HepG2 (cell line): ENCODE measurements around the gene CELF5. TPM values are rescaled to one million over a fixed set of nuclear protein-coding genes. Genes with fewer than 3 reads are reported as not detected.

Experiments used
- GLMP ChIP-seq: sonication (generic); formaldehyde crosslinking; IDR thresholded peaks from 2 replicates; pipeline ENCODE4 v1.9.0; 2021; ENCODE audit warnings: missing genetic modification reagents, mild to moderate bottlenecking, borderline replicate concordance
- KLF9 ChIP-seq: IDR thresholded peaks from 2 replicates; pipeline ENCODE4 v1.6.1; 2016; ENCODE audit warnings: low read depth
- MEIS1 ChIP-seq: sonication (generic); formaldehyde crosslinking; IDR thresholded peaks from 2 replicates; pipeline ENCODE4 v1.9.0; 2021; ENCODE audit warnings: mild to moderate bottlenecking, missing genetic modification reagents, moderate library complexity, borderline replicate concordance
- MIER2 ChIP-seq: IDR thresholded peaks from 2 replicates; pipeline ENCODE4 v1.6.1; 2016; ENCODE audit warnings: missing biosample characterization, missing genetic modification reagents
- NFE2 ChIP-seq: sonication (generic); formaldehyde crosslinking; IDR thresholded peaks from 2 replicates; pipeline ENCODE4 v1.4.0; 2020; ENCODE audit warnings: missing genetic modification reagents
- TEAD2 ChIP-seq: sonication (generic); formaldehyde crosslinking; IDR thresholded peaks from 2 replicates; pipeline ENCODE4 v1.9.0; 2021; ENCODE audit warnings: missing genetic modification reagents
- ZNF136 ChIP-seq: sonication (generic); formaldehyde crosslinking; IDR thresholded peaks from 2 replicates; pipeline ENCODE4 v1.8.1; 2022; ENCODE audit warnings: low read depth, mild to moderate bottlenecking, moderate library complexity, missing genetic modification reagents
- ZNF343 ChIP-seq: sonication (generic); formaldehyde crosslinking; IDR thresholded peaks from 2 replicates; pipeline ENCODE4 v1.4.0; 2020; ENCODE audit warnings: mild to moderate bottlenecking, missing genetic modification reagents
- ZNF407 ChIP-seq: sonication (generic); formaldehyde crosslinking; IDR thresholded peaks from one replicate; pipeline ENCODE4 v1.5.1; 2020; ENCODE audit warnings: mild to moderate bottlenecking, missing genetic modification reagents; ENCODE audit errors: not compliant biosample characterization
- ZNF816 ChIP-seq: sonication (generic); formaldehyde crosslinking; IDR thresholded peaks from 2 replicates; pipeline ENCODE4 v1.8.0; 2022; ENCODE audit warnings: missing genetic modification reagents, mild to moderate bottlenecking, borderline replicate concordance
- polyA plus RNA-seq, 8 experiments: library from polyadenylated mRNA; depleted of rRNA in 3 of 8; stranded (reverse) in 7 of 8; unstranded in 1 of 8; fragments of >200 nt; fragmentation: Illumina TruSeq in 4 of 8; extraction: Trizol in 4 of 8; gene quantifications; 2 replicates each; pipeline versions ENCODE4 v1.2.1 to v1.2.3, GENCODE V29; 2011 to 2016; ENCODE audit warnings: low read depth in 4 of 8, missing spikeins in 1 of 8, mixed read lengths in 1 of 8; ENCODE audit not compliant: insufficient read depth in 1 of 8
- total RNA-seq, 5 experiments: library from RNA; depleted of rRNA; stranded (reverse); fragments of >200 nt; fragmentation: Illumina TruSeq; extraction: Trizol; gene quantifications; 2 replicates each; pipeline ENCODE4 v1.2.3, GENCODE V29; 2016; ENCODE audit warnings: low read depth in 1 of 5
- TF ChIP-seq, protein P1 (sequence below): IDR thresholded peaks from 2 replicates; pipeline ENCODE4 v1.4.0; 2020; ENCODE audit warnings: mild to moderate bottlenecking, missing genetic modification reagents
- TF ChIP-seq, protein P2 (sequence below): sonication (generic); formaldehyde crosslinking; IDR thresholded peaks from 2 replicates; pipeline ENCODE4 v1.5.0; 2020; ENCODE audit warnings: mild to moderate bottlenecking, missing genetic modification reagents

Gene CELF5
- total and polyA plus RNA-seq, 2 of the 13 experiments (the other 11 are each of a cell fraction or from before 2014, with no cell fraction given): 0.31 to 0.84 TPM

GRCh38 chr19:3284759-3285646 is 60.5 kb downstream of the CELF5 start (continued):
- no peak for TF ChIP-seq MIER2
- TF ChIP-seq ZNF816 (CRISPR knock-in tag): no peak
- no peak for TF ChIP-seq TEAD2 (CRISPR knock-in tag)
- TF ChIP-seq ZNF343 (CRISPR knock-in tag): no peak
- TF ChIP-seq, protein P1, sequence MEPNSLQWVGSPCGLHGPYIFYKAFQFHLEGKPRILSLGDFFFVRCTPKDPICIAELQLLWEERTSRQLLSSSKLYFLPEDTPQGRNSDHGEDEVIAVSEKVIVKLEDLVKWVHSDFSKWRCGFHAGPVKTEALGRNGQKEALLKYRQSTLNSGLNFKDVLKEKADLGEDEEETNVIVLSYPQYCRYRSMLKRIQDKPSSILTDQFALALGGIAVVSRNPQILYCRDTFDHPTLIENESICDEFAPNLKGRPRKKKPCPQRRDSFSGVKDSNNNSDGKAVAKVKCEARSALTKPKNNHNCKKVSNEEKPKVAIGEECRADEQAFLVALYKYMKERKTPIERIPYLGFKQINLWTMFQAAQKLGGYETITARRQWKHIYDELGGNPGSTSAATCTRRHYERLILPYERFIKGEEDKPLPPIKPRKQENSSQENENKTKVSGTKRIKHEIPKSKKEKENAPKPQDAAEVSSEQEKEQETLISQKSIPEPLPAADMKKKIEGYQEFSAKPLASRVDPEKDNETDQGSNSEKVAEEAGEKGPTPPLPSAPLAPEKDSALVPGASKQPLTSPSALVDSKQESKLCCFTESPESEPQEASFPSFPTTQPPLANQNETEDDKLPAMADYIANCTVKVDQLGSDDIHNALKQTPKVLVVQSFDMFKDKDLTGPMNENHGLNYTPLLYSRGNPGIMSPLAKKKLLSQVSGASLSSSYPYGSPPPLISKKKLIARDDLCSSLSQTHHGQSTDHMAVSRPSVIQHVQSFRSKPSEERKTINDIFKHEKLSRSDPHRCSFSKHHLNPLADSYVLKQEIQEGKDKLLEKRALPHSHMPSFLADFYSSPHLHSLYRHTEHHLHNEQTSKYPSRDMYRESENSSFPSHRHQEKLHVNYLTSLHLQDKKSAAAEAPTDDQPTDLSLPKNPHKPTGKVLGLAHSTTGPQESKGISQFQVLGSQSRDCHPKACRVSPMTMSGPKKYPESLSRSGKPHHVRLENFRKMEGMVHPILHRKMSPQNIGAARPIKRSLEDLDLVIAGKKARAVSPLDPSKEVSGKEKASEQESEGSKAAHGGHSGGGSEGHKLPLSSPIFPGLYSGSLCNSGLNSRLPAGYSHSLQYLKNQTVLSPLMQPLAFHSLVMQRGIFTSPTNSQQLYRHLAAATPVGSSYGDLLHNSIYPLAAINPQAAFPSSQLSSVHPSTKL: no peak
- no peak for TF ChIP-seq NFE2 (CRISPR knock-in tag)
- no peak for TF ChIP-seq ZNF136 (CRISPR knock-in tag)
- no peak for TF ChIP-seq MEIS1 (CRISPR knock-in tag)
- TF ChIP-seq ZNF407: no peak
- TF ChIP-seq, protein P2, sequence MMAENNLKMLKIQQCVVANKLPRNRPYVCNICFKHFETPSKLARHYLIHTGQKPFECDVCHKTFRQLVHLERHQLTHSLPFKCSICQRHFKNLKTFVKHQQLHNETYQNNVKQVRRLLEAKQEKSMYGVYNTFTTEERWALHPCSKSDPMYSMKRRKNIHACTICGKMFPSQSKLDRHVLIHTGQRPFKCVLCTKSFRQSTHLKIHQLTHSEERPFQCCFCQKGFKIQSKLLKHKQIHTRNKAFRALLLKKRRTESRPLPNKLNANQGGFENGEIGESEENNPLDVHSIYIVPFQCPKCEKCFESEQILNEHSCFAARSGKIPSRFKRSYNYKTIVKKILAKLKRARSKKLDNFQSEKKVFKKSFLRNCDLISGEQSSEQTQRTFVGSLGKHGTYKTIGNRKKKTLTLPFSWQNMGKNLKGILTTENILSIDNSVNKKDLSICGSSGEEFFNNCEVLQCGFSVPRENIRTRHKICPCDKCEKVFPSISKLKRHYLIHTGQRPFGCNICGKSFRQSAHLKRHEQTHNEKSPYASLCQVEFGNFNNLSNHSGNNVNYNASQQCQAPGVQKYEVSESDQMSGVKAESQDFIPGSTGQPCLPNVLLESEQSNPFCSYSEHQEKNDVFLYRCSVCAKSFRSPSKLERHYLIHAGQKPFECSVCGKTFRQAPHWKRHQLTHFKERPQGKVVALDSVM: no peak
- no peak for TF ChIP-seq KLF9 (CRISPR knock-in tag)
- TF ChIP-seq GLMP (CRISPR knock-in tag): no peak
